IPS-18c (cell line): ENCODE results near the gene TAC3.
"Not testable (repeated sequence)": the region's sequence is repeated elsewhere in the genome, so short reads cannot be mapped to it uniquely, and the experiment has no call there.

Experiments used
- H3K4me3 ChIP-seq: 2 replicates; pipeline ENCODE4 v1.7.0; 2013; ENCODE audit warnings: low read depth, mild to moderate bottlenecking, low read length, moderate library complexity; ENCODE audit not compliant: insufficient read depth
- H3K9me3 ChIP-seq: one replicate; pipeline ENCODE4 v1.6.1; 2013; ENCODE audit warnings: mild to moderate bottlenecking, low read length, moderate library complexity; ENCODE audit not compliant: control insufficient read depth, insufficient read depth

The TAC3 gene

GRCh38 chr12:56978397-56979138 is 37.8 kb downstream of the TAC3 start:
- Histone ChIP-seq H3K4me3 (no peak overlapping the region), H3K9me3 (no peaks in the 10 kb centered on the region)

GRCh38 chr12:56977361-56977760 is 39.0 kb downstream of the TAC3 start:
- not testable (repeated sequence) for H3K4me3 ChIP-seq, H3K9me3 ChIP-seq

GRCh38 chr12:56974224-56974623 is 42.1 kb downstream of the TAC3 start:
- not testable (repeated sequence) for H3K4me3 ChIP-seq, H3K9me3 ChIP-seq

- not testable (repeated sequence) for H3K9me3 ChIP-seq, H3K4me3 ChIP-seq
Observed at GRCh38 chr12:56968910-56969309, 47.4 kb downstream of the TAC3 start.

GRCh38 chr12:56965997-56966642 is 50.2 kb downstream of the TAC3 start:
- not testable (repeated sequence) for H3K4me3 ChIP-seq

GRCh38 chr12:56965124-56965523 is 51.2 kb downstream of the TAC3 start:
- H3K4me3 ChIP-seq, H3K9me3 ChIP-seq: not testable (repeated sequence)

More at GRCh38 chr12:56965997-56966642, 50.2 kb downstream of the TAC3 start:
- not testable (repeated sequence) for H3K9me3 ChIP-seq

GRCh38 chr12:56963557-56963956 is 52.8 kb downstream of the TAC3 start:
- not testable (repeated sequence) for H3K9me3 ChIP-seq, H3K4me3 ChIP-seq

- H3K9me3 ChIP-seq, H3K4me3 ChIP-seq: not testable (repeated sequence)
Observed at GRCh38 chr12:56962247-56962646, 54.1 kb downstream of the TAC3 start.
